Mesenchymal stem cell (in vitro differentiated cells and primary cell): Measurements from ENCODE around the gene RPTOR.
"Not testable (repeated sequence)": the region's sequence is repeated elsewhere in the genome, so short reads cannot be mapped to it uniquely, and the experiment has no call there.

Experiments used
- DNase-seq: peaks from one replicate; pipeline ENCODE4 v3.0.0-alpha.2; 2013
- H2AFZ ChIP-seq: one replicate; pipeline ENCODE4 v1.6.1; 2013; ENCODE audit warnings: low read depth, mild to moderate bottlenecking, control low read depth, inconsistent platforms, low read length, moderate library complexity
- H2AK5ac ChIP-seq: 2 replicates; pipeline ENCODE4 v1.6.1; 2013; ENCODE audit warnings: low read length, moderate library complexity, mild to moderate bottlenecking, inconsistent platforms; ENCODE audit not compliant: severe bottlenecking
- H2BK120ac ChIP-seq: one replicate; pipeline ENCODE4 v1.6.1; 2013; ENCODE audit warnings: low read depth, mild to moderate bottlenecking, inconsistent platforms, low read length, moderate library complexity
- H2BK12ac ChIP-seq, 2 experiments: one replicate each; pipeline ENCODE4 v1.6.1; 2013; ENCODE audit warnings: inconsistent platforms in 2 of 2, low read length in 2 of 2, mild to moderate bottlenecking in 2 of 2, moderate library complexity in 2 of 2, control low read depth in 1 of 2
- H2BK15ac ChIP-seq: one replicate; pipeline ENCODE4 v1.6.1; 2013; ENCODE audit warnings: mild to moderate bottlenecking, low read depth, inconsistent platforms; ENCODE audit not compliant: poor library complexity, severe bottlenecking
- H2BK5ac ChIP-seq: 2 replicates; pipeline ENCODE4 v1.6.1; 2013; ENCODE audit warnings: low read depth, mild to moderate bottlenecking, low read length, control low read depth, inconsistent platforms; ENCODE audit not compliant: poor library complexity, severe bottlenecking
- H3K14ac ChIP-seq, 2 experiments: one replicate each; pipeline ENCODE4 v1.6.1; 2013; ENCODE audit warnings: inconsistent platforms in 2 of 2, low read length in 2 of 2, control low read depth in 1 of 2, mild to moderate bottlenecking in 1 of 2, moderate library complexity in 1 of 2
- H3K18ac ChIP-seq, 2 experiments: one replicate each; pipeline ENCODE4 v1.6.1; 2013; ENCODE audit warnings: inconsistent platforms in 2 of 2, low read length in 2 of 2, control low read depth in 1 of 2, low read depth in 1 of 2, mild to moderate bottlenecking in 1 of 2
- H3K23ac ChIP-seq, 2 experiments: one replicate each; pipeline ENCODE4 v1.6.1; 2013; ENCODE audit warnings: inconsistent platforms in 2 of 2, low read length in 2 of 2, mild to moderate bottlenecking in 2 of 2, moderate library complexity in 2 of 2, control low read depth in 1 of 2
- H3K27ac ChIP-seq: 2 replicates; pipeline ENCODE4 v1.5.1; 2013; ENCODE audit warnings: mild to moderate bottlenecking, moderate library complexity, low read length, control low read depth, inconsistent platforms; ENCODE audit not compliant: poor library complexity, severe bottlenecking
- H3K27me3 ChIP-seq, 2 experiments: 2 replicates each; pipeline versions ENCODE4 v1.6.1 to v1.7.0; 2013; ENCODE audit warnings: low read length in 2 of 2, mild to moderate bottlenecking in 2 of 2, moderate library complexity in 2 of 2, control low read depth in 1 of 2, inconsistent platforms in 1 of 2; ENCODE audit not compliant: control insufficient read depth in 1 of 2, insufficient read depth in 1 of 2
- H3K36me3 ChIP-seq, 2 experiments: 2 replicates each; pipeline versions ENCODE4 v1.6.1 to v1.7.0; 2013; ENCODE audit warnings: low read length in 2 of 2, control low read depth in 1 of 2, inconsistent platforms in 1 of 2, low read depth in 1 of 2, mild to moderate bottlenecking in 1 of 2; ENCODE audit not compliant: insufficient read depth in 2 of 2, control insufficient read depth in 1 of 2
- H3K4ac ChIP-seq, 2 experiments: one replicate each; pipeline ENCODE4 v1.6.1; 2013; ENCODE audit warnings: inconsistent platforms in 2 of 2, low read length in 2 of 2, mild to moderate bottlenecking in 2 of 2, moderate library complexity in 2 of 2, control low read depth in 1 of 2, low read depth in 1 of 2
- H3K4me1 ChIP-seq: 2 replicates; pipeline ENCODE4 v1.6.1; 2013; ENCODE audit warnings: low read depth, low read length, control low read depth; ENCODE audit not compliant: control insufficient read depth, insufficient read depth
- H3K4me2 ChIP-seq: 2 replicates; pipeline ENCODE4 v1.6.1; 2013; ENCODE audit warnings: low read length, mild to moderate bottlenecking, inconsistent platforms; ENCODE audit not compliant: poor library complexity, severe bottlenecking
- H3K4me3 ChIP-seq, 2 experiments: 2 replicates each; pipeline versions ENCODE4 v1.5.1 to v1.7.0; 2013; ENCODE audit warnings: low read length in 2 of 2, mild to moderate bottlenecking in 2 of 2, control low read depth in 1 of 2, low read depth in 1 of 2; ENCODE audit not compliant: insufficient read depth in 1 of 2
- H3K79me1 ChIP-seq: replicated peaks from 2 replicates; pipeline ENCODE4 v1.6.1; 2013; ENCODE audit warnings: mild to moderate bottlenecking, control low read depth, low read length, inconsistent platforms; ENCODE audit not compliant: poor library complexity, severe bottlenecking
- H3K9ac ChIP-seq: 2 replicates; pipeline ENCODE4 v1.7.0; 2013; ENCODE audit warnings: mild to moderate bottlenecking, low read length, moderate library complexity
- H3K9me3 ChIP-seq: 2 replicates; pipeline ENCODE4 v1.7.0; 2013; ENCODE audit warnings: mild to moderate bottlenecking, low read length; ENCODE audit not compliant: control insufficient read depth
- H4K8ac ChIP-seq: one replicate; pipeline ENCODE4 v1.6.1; 2013; ENCODE audit warnings: inconsistent platforms, mild to moderate bottlenecking, low read length, moderate library complexity
- H4K91ac ChIP-seq: one replicate; pipeline ENCODE4 v1.6.1; 2013; ENCODE audit warnings: mild to moderate bottlenecking, low read length, inconsistent platforms
- WGBS: methylation state at CpG from one replicate; pipeline ENCODE4 v1.1.7; 2013; ENCODE audit warnings: mixed read lengths; 5-methylcytosine and 5-hydroxymethylcytosine counted together

RPTOR gene

DNA sequence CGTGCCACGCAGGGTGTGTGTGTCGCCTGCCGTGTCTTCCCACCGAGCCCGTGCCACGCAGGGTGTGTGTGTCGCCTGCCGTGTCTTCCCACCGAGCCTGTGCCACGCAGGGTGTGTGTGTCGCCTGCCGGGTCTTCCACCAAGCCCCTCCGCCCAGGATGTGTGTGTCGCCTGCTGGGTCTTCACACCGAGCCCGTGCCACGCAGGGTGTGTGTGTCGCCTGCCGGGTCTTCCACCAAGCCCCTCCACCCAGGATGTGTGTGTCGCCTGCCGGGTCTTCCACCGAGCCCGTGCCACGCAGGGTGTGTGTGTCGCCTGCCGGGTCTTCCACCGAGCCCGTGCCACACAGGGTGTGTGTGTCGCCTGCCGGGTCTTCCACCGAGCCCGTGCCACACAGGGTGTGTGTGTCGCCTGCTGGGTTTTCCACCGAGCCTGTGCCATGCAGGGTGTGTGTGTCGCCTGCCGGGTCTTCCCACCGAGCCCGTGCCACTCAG lies 331.9 kb downstream of the RPTOR start:
- not testable (repeated sequence) for H3K9ac ChIP-seq, H3K4me3 ChIP-seq, H3K4me2 ChIP-seq, H3K4me1 ChIP-seq, H2BK12ac ChIP-seq, H2AK5ac ChIP-seq, H2BK120ac ChIP-seq, H3K23ac ChIP-seq, H3K27ac ChIP-seq, H3K27me3 ChIP-seq, H2AFZ ChIP-seq, H2BK15ac ChIP-seq, H3K4ac ChIP-seq, H3K9me3 ChIP-seq, H4K91ac ChIP-seq, H4K8ac ChIP-seq, H3K18ac ChIP-seq, H2BK5ac ChIP-seq, H3K79me1 ChIP-seq, DNase-seq
- peaks cover 32 to 58% of the 10 kb centered on the region in 2 experiments for H3K36me3 ChIP-seq
- H3K14ac ChIP-seq = peak overlapping the region in 1 of 2 experiments; percentile 74
- WGBS = 97% methylated on average over 37 of the region's 39 CpGs

DNA sequence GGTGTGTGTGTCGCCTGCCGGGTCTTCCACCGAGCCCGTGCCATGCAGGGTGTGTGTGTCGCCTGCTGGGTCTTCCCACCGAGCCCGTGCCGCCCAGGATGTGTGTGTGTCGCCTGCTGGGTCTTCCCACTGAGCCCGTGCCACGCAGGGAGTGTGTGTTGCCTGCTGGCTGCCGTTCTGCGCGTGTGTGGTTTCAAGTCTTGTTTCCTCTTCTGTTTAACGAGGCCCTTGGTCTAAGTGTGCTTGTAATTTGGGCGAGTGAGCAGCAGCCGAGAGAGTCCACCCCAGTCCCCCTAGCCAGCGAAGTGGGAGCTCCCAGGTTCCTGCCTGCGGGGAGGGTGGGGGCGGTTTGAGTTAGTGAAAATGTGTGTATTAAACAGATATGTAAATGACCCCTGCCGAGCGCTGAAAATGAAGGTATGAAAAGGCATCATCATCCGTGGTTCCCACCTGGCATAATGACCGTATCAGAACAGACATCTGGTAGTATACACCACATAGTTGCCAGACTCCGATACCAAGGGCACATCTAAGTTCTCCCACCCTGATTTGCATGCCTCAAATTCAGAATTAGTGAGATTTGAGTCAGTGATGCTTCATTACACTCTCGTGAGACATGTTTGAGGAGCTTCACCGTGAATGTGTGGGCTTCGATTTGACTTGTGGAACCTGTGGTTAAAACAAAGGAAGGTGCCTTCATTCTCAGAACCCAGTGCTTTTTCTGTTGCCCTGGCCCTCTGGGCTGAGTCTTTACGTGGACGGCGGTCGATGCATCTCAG lies 332.5 kb downstream of the RPTOR start:
- H2AFZ ChIP-seq = no peak overlapping the region
- no peak for DNase-seq
- no peaks in the 10 kb centered on the region for H3K27me3 ChIP-seq
- H2BK15ac ChIP-seq = no peak overlapping the region
- H3K14ac ChIP-seq = peak overlapping the region in 1 of 2 experiments; percentile 74
- no peak overlapping the region for H3K4me3 ChIP-seq
- H3K18ac ChIP-seq = no peak overlapping the region
- peak overlapping the region; percentile 34 for H4K91ac ChIP-seq
- H4K8ac ChIP-seq = peak overlapping the region; percentile 48
- no peak overlapping the region for H3K4ac ChIP-seq
- no peak overlapping the region for H3K23ac ChIP-seq
- peaks cover 38 to 57% of the 10 kb centered on the region in 2 experiments for H3K36me3 ChIP-seq
- WGBS = 95% methylated on average over 32 of the region's 32 CpGs
- H3K79me1 ChIP-seq = peaks cover 2% of the 10 kb centered on the region
- peaks cover 8% of the 10 kb centered on the region for H3K4me1 ChIP-seq
- H3K4me2 ChIP-seq = no peak overlapping the region
- no peak overlapping the region for H2BK120ac ChIP-seq
- no peaks in the 10 kb centered on the region for H3K9me3 ChIP-seq
- no peak overlapping the region for H2AK5ac ChIP-seq
- H3K27ac ChIP-seq = no peak overlapping the region
- H2BK5ac ChIP-seq = no peak overlapping the region
- no peak overlapping the region for H2BK12ac ChIP-seq
- H3K9ac ChIP-seq = no peak overlapping the region

- Histone ChIP-seq H3K9me3 (no peaks in the 10 kb centered on the region), H2BK12ac (no peak overlapping the region), H2AFZ (no peak overlapping the region), H2AK5ac (no peak overlapping the region), H3K79me1 (peaks cover 2% of the 10 kb centered on the region), H3K9ac (no peak overlapping the region), H3K36me3 (peaks cover 45 to 55% of the 10 kb centered on the region in 2 experiments), H3K27me3 (no peaks in the 10 kb centered on the region), H3K4me1 (peaks cover 6% of the 10 kb centered on the region), H3K4me2 (no peak overlapping the region), H3K27ac (no peak overlapping the region), H2BK15ac (no peak overlapping the region), H3K18ac (no peak overlapping the region), H4K91ac (no peak overlapping the region), H3K4ac (no peak overlapping the region), H4K8ac (peak overlapping the region; percentile 7), H2BK120ac (no peak overlapping the region), H3K14ac (no peak overlapping the region), H2BK5ac (no peak overlapping the region), H3K23ac (no peak overlapping the region), H3K4me3 (no peak overlapping the region)
- no peak for DNase-seq
- WGBS = 97% methylated on average over 14 of the region's 14 CpGs
Observed at GRCh38 chr17:80877729-80878303, 333.2 kb downstream of the RPTOR start.

DNA sequence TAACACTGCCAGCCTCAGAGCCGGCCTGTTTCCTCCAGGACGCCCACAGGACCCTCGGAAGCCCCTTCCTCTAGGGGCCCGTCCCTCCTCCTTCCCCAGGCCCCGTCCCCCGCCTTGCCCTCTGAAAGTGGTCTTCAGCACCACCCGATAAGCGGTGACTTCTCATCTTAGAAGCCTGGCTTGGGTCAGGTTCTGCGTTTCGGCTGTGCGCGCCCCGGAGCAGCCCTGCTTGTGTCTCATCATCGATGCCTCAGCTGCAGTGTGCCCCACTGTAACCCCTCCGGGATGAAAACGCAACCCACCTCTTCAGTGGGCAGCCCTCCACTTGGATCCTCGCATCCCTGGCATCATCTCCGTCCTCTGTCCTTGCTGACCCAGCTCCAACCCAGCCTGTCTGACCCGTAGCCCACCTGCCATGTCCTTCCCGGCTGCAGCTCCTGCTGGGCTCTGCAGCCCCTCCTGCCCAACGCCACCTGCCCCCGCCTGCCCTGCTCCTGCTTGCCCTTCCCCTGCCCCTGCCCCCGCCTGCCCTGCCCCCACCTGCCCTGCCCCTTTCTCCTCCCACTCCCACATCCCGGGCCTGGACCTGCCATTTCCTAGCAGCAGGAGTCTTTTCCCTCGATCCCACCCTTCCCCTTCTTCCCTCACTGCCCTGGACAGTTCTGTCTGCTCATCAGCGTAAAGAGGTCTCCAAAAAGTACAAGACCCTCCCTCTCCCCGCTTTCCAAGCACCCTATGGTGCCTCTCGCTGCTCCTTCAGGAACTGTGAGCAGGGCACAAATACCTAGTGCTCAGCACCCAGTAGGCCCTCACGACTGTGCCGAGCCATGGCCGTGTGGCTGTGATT lies 334.5 kb downstream of the RPTOR start:
- H2BK120ac ChIP-seq = no peak overlapping the region
- H3K4ac ChIP-seq = no peak overlapping the region
- no peak for DNase-seq
- peak overlapping the region; percentile 41 for H4K8ac ChIP-seq
- no peak overlapping the region for H3K23ac ChIP-seq
- no peaks in the 10 kb centered on the region for H3K4me1 ChIP-seq
- no peaks in the 10 kb centered on the region for H3K9me3 ChIP-seq
- H2BK15ac ChIP-seq = no peak overlapping the region
- WGBS = 88% methylated on average over 31 of the region's 31 CpGs
- no peak overlapping the region for H3K9ac ChIP-seq
- H3K4me3 ChIP-seq = peak overlapping the region in 1 of 2 experiments; percentile 18
- H3K27me3 ChIP-seq = no peaks in the 10 kb centered on the region
- H2BK5ac ChIP-seq = no peak overlapping the region
- no peak overlapping the region for H3K14ac ChIP-seq
- H3K18ac ChIP-seq = no peak overlapping the region
- H4K91ac ChIP-seq = no peak overlapping the region
- H3K27ac ChIP-seq = no peak overlapping the region
- peaks cover 2% of the 10 kb centered on the region for H3K79me1 ChIP-seq
- H2AFZ ChIP-seq = no peak overlapping the region
- peaks cover 51 to 68% of the 10 kb centered on the region in 2 experiments for H3K36me3 ChIP-seq
- no peak overlapping the region for H2BK12ac ChIP-seq
- H2AK5ac ChIP-seq = no peak overlapping the region
- no peak overlapping the region for H3K4me2 ChIP-seq
